Natural killer cell (primary cell): ENCODE data around the gene SOAT2. TPM values are rescaled to one million over a fixed set of nuclear protein-coding genes. Genes with fewer than 3 reads are reported as not detected.

ENCODE experiments used
- ATAC-seq, 3 donors: fragments of 150-1000 bp in 2 of 3; fragments of 200-7000 bp in 1 of 3; cut with Tn5 transposase; 1 replicate in 1 of 3; 2 replicates in 2 of 3; pipeline ENCODE4 v1.10.0; 2021; ENCODE audit warnings: mild to moderate bottlenecking in 2 of 3, moderate library complexity in 2 of 3
- DNase-seq, 2 donors: peaks; one replicate each; pipeline versions ENCODE4 v3.0.0 to v3.0.0-alpha.2; 2013 to 2021; ENCODE audit warnings: mixed read lengths in 1 of 2
- H3K27ac ChIP-seq: one replicate; pipeline ENCODE4 v1.5.1; 2013; ENCODE audit warnings: mild to moderate bottlenecking, low read length
- H3K27me3 ChIP-seq: one replicate; pipeline ENCODE4 v1.6.1; 2013; ENCODE audit warnings: low read length; ENCODE audit not compliant: control insufficient read depth, insufficient read depth
- H3K36me3 ChIP-seq: one replicate; pipeline ENCODE4 v1.6.1; 2013; ENCODE audit warnings: low read length; ENCODE audit not compliant: control insufficient read depth, insufficient read depth
- H3K4me1 ChIP-seq: one replicate; pipeline ENCODE4 v1.6.1; 2013; ENCODE audit warnings: low read length; ENCODE audit not compliant: control insufficient read depth, insufficient read depth
- H3K4me3 ChIP-seq: one replicate; pipeline ENCODE4 v1.5.1; 2013; ENCODE audit warnings: low read length
- H3K9me3 ChIP-seq: one replicate; pipeline ENCODE4 v1.6.1; 2013; ENCODE audit warnings: low read length; ENCODE audit not compliant: control insufficient read depth, insufficient read depth
- H3K27ac Mint-ChIP-seq, 2 donors: one replicate each; pipeline ENCODE4 v1.8.0; 2022; ENCODE audit warnings: mild to moderate bottlenecking in 2 of 2, mixed read lengths in 2 of 2, moderate library complexity in 1 of 2
- H3K27me3 Mint-ChIP-seq, 2 donors: one replicate each; pipeline ENCODE4 v1.8.0; 2022; ENCODE audit warnings: low read depth in 2 of 2, mixed read lengths in 2 of 2
- H3K36me3 Mint-ChIP-seq: one replicate; pipeline ENCODE4 v1.8.0; 2022; ENCODE audit warnings: mixed read lengths
- H3K4me1 Mint-ChIP-seq, 2 donors: one replicate each; pipeline ENCODE4 v1.8.0; 2022; ENCODE audit warnings: mixed read lengths in 2 of 2
- H3K4me3 Mint-ChIP-seq: one replicate; pipeline ENCODE4 v1.8.0; 2022; ENCODE audit warnings: mild to moderate bottlenecking, moderate library complexity, mixed read lengths
- H3K9me3 Mint-ChIP-seq, 2 donors: one replicate each; pipeline ENCODE4 v1.8.0; 2022; ENCODE audit warnings: mixed read lengths in 2 of 2
- WGBS: methylation state at CpG from one replicate; pipeline ENCODE4 v1.1.7; 2013; ENCODE audit warnings: missing lambda C conversion rate; ENCODE audit not compliant: insufficient coverage; 5-methylcytosine and 5-hydroxymethylcytosine counted together
- intact Hi-C: fragments of 100-400 bp; cut with micrococcal nuclease; formaldehyde crosslinking; loops from one replicate; pipeline ENCODE4 v1.14.2; 2022
- total RNA-seq, 4 donors: library from RNA; stranded (reverse); fragments of 120-200 nt in 1 of 4; gene quantifications; one replicate each; pipeline versions ENCODE4 v1.2.3 to v1.2.4, GENCODE V29; 2013 to 2022
- TF ChIP-seq, protein P1 (sequence below): fragments of 200-600 bp; IDR thresholded peaks from one replicate; pipeline ENCODE4 v1.8.0; 2022; ENCODE audit warnings: antibody characterized with exemption

SOAT2 gene
- total RNA-seq, 3 donors from 2014 or later (not counting 1 experiment from before 2014, with no cell fraction given): not detected

DNA sequence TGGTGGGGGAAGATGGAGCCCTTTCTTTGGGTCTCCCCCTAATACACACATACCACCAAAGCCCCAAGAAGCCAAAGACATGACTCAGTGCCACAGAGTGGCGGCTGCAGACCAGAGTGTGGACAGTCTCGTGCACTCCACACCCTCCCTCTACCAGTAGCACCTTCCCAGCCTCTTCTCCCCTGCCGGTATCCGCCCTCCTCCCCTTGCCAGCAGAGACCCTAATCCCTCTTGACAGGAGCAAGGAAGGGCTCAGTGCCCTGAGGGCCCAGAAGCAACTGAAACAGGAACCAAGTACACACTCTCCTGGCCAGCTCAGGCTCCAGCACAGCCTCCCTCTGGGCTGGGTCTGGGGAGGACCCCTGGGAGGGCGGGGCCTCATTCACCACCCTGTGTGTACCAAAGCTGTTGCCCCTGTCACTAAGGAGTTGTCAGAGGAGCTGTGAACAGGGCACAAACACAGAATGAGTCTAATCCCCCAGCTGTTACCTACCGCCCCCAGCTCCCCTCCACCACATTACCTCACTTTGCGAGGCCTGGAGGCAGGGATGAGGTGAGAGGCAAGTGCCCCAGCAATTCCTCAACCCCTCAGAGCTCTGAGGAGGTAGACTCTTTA lies 32.3 kb upstream of the SOAT2 start:
- WGBS: 95% methylated on average over 5 of the region's 7 CpGs
- Histone ChIP-seq H3K4me3 (no peak overlapping the region), H3K27me3 (no peaks in the 10 kb centered on the region), H3K27ac (no peak overlapping the region), H3K9me3 (no peaks in the 10 kb centered on the region), H3K4me1 (peaks cover 12% of the 10 kb centered on the region), H3K36me3 (peaks cover 65% of the 10 kb centered on the region)
- peaks cover 7% of the 10 kb centered on the region for H3K36me3 Mint-ChIP-seq
- intact Hi-C loops: no loop called here
- H3K4me1 Mint-ChIP-seq: peaks cover 19 to 35% of the 10 kb centered on the region in 2 donors
- no peak for ATAC-seq
- peak overlapping the region in 1 of 2 donors; percentile 69 for H3K27ac Mint-ChIP-seq
- TF ChIP-seq, protein P1, sequence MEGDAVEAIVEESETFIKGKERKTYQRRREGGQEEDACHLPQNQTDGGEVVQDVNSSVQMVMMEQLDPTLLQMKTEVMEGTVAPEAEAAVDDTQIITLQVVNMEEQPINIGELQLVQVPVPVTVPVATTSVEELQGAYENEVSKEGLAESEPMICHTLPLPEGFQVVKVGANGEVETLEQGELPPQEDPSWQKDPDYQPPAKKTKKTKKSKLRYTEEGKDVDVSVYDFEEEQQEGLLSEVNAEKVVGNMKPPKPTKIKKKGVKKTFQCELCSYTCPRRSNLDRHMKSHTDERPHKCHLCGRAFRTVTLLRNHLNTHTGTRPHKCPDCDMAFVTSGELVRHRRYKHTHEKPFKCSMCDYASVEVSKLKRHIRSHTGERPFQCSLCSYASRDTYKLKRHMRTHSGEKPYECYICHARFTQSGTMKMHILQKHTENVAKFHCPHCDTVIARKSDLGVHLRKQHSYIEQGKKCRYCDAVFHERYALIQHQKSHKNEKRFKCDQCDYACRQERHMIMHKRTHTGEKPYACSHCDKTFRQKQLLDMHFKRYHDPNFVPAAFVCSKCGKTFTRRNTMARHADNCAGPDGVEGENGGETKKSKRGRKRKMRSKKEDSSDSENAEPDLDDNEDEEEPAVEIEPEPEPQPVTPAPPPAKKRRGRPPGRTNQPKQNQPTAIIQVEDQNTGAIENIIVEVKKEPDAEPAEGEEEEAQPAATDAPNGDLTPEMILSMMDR: no peak
- no peak overlapping the region for H3K4me3 Mint-ChIP-seq
- no peak for DNase-seq
- H3K27me3 Mint-ChIP-seq: no peaks in the 10 kb centered on the region
- no peaks in the 10 kb centered on the region for H3K9me3 Mint-ChIP-seq

DNA sequence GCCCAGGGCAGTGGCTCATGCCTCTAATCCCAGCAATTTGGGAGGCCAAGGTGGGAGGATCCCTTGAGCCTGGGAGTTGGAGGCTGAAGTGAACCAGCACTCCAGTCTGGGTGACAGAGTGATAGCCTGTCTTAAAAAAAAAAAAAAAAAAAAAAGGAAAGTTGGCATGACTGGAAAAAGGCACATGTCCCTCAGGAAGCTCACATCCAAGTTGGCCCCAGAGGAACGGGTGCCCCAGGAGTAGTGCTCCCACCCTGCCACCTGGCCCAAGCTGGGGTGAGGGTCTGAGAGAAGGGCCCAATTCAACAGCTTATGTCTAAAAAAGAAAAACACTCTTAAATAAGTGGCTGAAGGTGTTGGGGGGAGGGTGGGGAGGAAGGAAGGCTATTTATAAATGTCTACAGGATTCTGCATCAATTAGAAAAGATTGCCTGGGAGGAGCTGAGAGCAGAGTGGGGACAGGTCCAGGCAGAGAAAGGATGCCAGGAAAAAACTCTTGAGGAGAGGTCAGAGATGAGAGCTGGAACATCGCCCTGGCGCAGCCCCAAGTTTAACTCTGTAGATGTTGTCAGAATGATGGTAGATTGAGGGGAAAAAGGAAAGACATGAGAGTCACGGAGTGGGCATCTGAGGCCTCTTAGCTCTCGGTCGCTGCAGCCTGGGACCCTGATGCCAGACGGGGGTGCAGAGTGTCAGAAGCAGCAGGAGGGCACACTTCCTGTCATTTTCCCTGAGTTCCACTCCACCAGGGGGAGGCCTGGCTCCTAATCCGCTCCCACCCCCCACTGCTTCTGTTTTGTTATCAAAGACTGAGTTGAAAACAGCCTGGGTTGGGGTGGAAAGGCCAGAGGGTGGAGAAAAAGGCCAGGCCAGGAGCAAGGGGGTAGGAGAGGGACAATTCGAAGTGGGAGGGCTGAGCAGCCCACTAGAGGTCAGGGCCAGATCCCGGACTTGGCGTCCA lies 31.4 kb upstream of the SOAT2 start:
- peak overlapping the region in 1 of 2 donors; percentile 69 for H3K27ac Mint-ChIP-seq
- H3K9me3 Mint-ChIP-seq: no peaks in the 10 kb centered on the region
- WGBS: 95% methylated on average over 10 of the region's 11 CpGs
- no peaks in the 10 kb centered on the region for H3K27me3 Mint-ChIP-seq
- ATAC-seq (no peak), DNase-seq (no peak)
- H3K27me3 ChIP-seq: no peaks in the 10 kb centered on the region
- intact Hi-C loops: no loop called here
- H3K4me1 Mint-ChIP-seq: peaks cover 27 to 34% of the 10 kb centered on the region in 2 donors
- TF ChIP-seq, protein P1: no peak
- peaks cover 65% of the 10 kb centered on the region for H3K36me3 ChIP-seq
- H3K4me3 ChIP-seq: no peak overlapping the region
- no peak overlapping the region for H3K4me3 Mint-ChIP-seq
- H3K4me1 ChIP-seq: peaks cover 12% of the 10 kb centered on the region
- no peaks in the 10 kb centered on the region for H3K9me3 ChIP-seq
- peaks cover 7% of the 10 kb centered on the region for H3K36me3 Mint-ChIP-seq
- H3K27ac ChIP-seq: no peak overlapping the region

DNA sequence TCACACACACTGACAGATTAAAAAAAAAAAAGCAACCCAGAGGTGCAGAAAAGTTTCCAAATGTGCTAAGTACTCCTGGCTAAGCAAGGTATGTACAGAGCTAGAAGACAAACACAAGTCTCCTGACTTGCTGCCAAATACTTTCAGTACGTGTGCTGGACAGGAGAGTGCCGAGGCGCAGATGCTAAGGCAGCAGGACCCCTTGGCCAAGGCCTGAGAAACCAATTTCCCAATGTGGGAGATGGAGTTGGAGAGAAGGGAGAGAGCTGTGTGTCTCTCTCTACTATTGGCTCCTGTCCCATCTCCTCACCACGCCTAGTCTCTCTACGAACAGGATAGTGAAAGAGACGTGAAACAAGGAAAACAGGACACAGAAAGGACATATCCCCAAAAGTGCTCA lies 29.4 kb upstream of the SOAT2 start:
- Mint-ChIP-seq H3K9me3 (no peaks in the 10 kb centered on the region), H3K27ac (no peak overlapping the region), H3K4me3 (no peak overlapping the region), H3K4me1 (peaks cover 41 to 49% of the 10 kb centered on the region in 2 donors), H3K36me3 (peaks cover 7% of the 10 kb centered on the region), H3K27me3 (no peaks in the 10 kb centered on the region)
- H3K27ac ChIP-seq: no peak overlapping the region
- no peak overlapping the region for H3K4me3 ChIP-seq
- H3K9me3 ChIP-seq: no peaks in the 10 kb centered on the region
- TF ChIP-seq, protein P1: no peak
- ATAC-seq (no peak), DNase-seq (no peak)
- H3K27me3 ChIP-seq: no peaks in the 10 kb centered on the region
- peaks cover 58% of the 10 kb centered on the region for H3K36me3 ChIP-seq
- intact Hi-C loops: no loop called here
- H3K4me1 ChIP-seq: peaks cover 25% of the 10 kb centered on the region
- 98% methylated on average over 6 of the region's 6 CpGs for WGBS
